PC-9 (cell line): ENCODE data around the gene NANOS3. TPM values are rescaled to one million over a fixed set of nuclear protein-coding genes. Genes with fewer than 3 reads are reported as not detected.
"Not testable (repeated sequence)": the region's sequence is repeated elsewhere in the genome, so short reads cannot be mapped to it uniquely, and the experiment has no call there.

ENCODE experiments used
- BruUV-seq: library from RNA; stranded (reverse); fragments of 400-500 nt; replicated peaks from 2 replicates; lab custom pipeline; 2021; lab: Mats Ljungman, UMichigan
- CTCF ChIA-PET: fragments of 300-600 bp; sonication (Branson Sonifier 250); formaldehyde crosslinking; loops from one replicate; lab custom pipeline; 2022; ENCODE audit warnings: antibody characterized with exemption; lab: Charles Lee
- POLR2A ChIA-PET: fragments of 300-600 bp; sonication (Branson Sonifier 250); formaldehyde crosslinking; loops from one replicate; lab custom pipeline; 2022; ENCODE audit warnings: antibody characterized with exemption; ENCODE audit not compliant: unreplicated experiment; lab: Charles Lee
- DNase-seq, 2 experiments: peaks; one replicate each; pipeline versions ENCODE4 v3.0.0 to v3.0.0-alpha.2; 2015 to 2022; ENCODE audit warnings: mixed read lengths in 1 of 2
- H2AFZ ChIP-seq: fragments of 200-600 bp; sonication (generic); 2 replicates; pipeline ENCODE4 v1.8.1; 2017; ENCODE audit warnings: antibody characterized with exemption
- H3F3A ChIP-seq: fragments of 200-600 bp; sonication (generic); 2 replicates; pipeline ENCODE4 v1.8.1; 2017; ENCODE audit warnings: antibody characterized with exemption, mild to moderate bottlenecking, low read depth; ENCODE audit not compliant: insufficient read depth
- H3K27ac ChIP-seq: fragments of 200-600 bp; sonication (generic); 2 replicates; pipeline ENCODE4 v1.6.1; 2016; ENCODE audit warnings: mixed run types
- H3K27me3 ChIP-seq: fragments of 200-600 bp; sonication (generic); 2 replicates; pipeline ENCODE4 v1.6.1; 2016; ENCODE audit warnings: low read depth, mixed run types; ENCODE audit not compliant: insufficient read depth
- H3K36me3 ChIP-seq: fragments of 200-600 bp; sonication (generic); 2 replicates; pipeline ENCODE4 v1.6.1; 2016; ENCODE audit warnings: low read depth, mixed run types
- H3K4me1 ChIP-seq: fragments of 200-600 bp; sonication (generic); replicated peaks from 2 replicates; pipeline ENCODE4 v1.6.1; 2016; ENCODE audit warnings: mixed run types; ENCODE audit not compliant: insufficient read depth
- H3K4me2 ChIP-seq: fragments of 200-600 bp; sonication (generic); 2 replicates; pipeline ENCODE4 v1.6.1; 2017; ENCODE audit warnings: mixed run types
- H3K4me3 ChIP-seq: fragments of 200-600 bp; sonication (generic); 2 replicates; pipeline ENCODE4 v1.6.1; 2016; ENCODE audit warnings: mixed run types
- H3K79me2 ChIP-seq: fragments of 200-600 bp; sonication (generic); 2 replicates; pipeline ENCODE4 v1.6.1; 2017; ENCODE audit warnings: low read depth, mixed run types
- H3K9me2 ChIP-seq: fragments of 200-600 bp; sonication (generic); 2 replicates; pipeline ENCODE4 v1.8.1; 2017; ENCODE audit warnings: mild to moderate bottlenecking; ENCODE audit not compliant: insufficient read depth
- H3K9me3 ChIP-seq: fragments of 200-600 bp; sonication (generic); 2 replicates; pipeline ENCODE4 v1.8.1; 2016; ENCODE audit warnings: low read depth; ENCODE audit not compliant: insufficient read depth
- H4K20me1 ChIP-seq: fragments of 200-600 bp; sonication (generic); 2 replicates; pipeline ENCODE4 v1.8.1; 2017; ENCODE audit not compliant: insufficient read depth
- CTCF ChIP-seq: fragments of 200-600 bp; sonication (generic); conservative IDR thresholded peaks from 2 replicates; pipeline ENCODE4 v1.6.1; 2017; ENCODE audit warnings: mixed run types, antibody characterized with exemption, mild to moderate bottlenecking, moderate library complexity
- EZH2 ChIP-seq: fragments of 200-600 bp; sonication (generic); IDR thresholded peaks from 2 replicates; pipeline ENCODE4 v1.8.0; 2017; ENCODE audit warnings: antibody characterized with exemption, low read depth
- intact Hi-C: fragments of 100-400 bp; cut with micrococcal nuclease; formaldehyde crosslinking; loops from one replicate; pipeline ENCODE4 v1.10.0; 2022; ENCODE audit not compliant: unreplicated experiment
- total RNA-seq: library from RNA; stranded (reverse); gene quantifications from 2 replicates; pipeline ENCODE4 v1.2.3, GENCODE V29; 2021

NANOS3 gene
- total RNA-seq, 1 experiment from 2014 or later = 2.1 TPM

GRCh38 chr19:13849991-13850909, 26.7 kb upstream of the NANOS3 start:
- Histone ChIP-seq H3K79me2 (0 out of 2 replicates have a peak, but pooled peaks cover 5% of the 10 kb centered on the region), H3K4me1 (peaks cover 75% of the 10 kb centered on the region), H4K20me1 (no peaks in the 10 kb centered on the region), H3K27me3 (no peaks in the 10 kb centered on the region), H3K4me3 (peak overlapping the region; percentile 56), H3K4me2 (peak overlapping the region; percentile 80), H2AFZ (no peak overlapping the region; the same call in 1 of the 2 replicates), H3K36me3 (no peaks in the 10 kb centered on the region), H3K27ac (peak overlapping the region; percentile 97), H3K9me2 (no peaks in the 10 kb centered on the region), H3K9me3 (no peaks in the 10 kb centered on the region), H3F3A (peaks cover 83% of the 10 kb centered on the region)
- POLR2A ChIA-PET = interaction anchor here (0.6 to 3.5 kb wide), 5 partner anchors 8 to 63 kb away, joined by 4 to 39 read pairs (median 5); partner anchors contain the start of gene ZSWIM4
- DNase-seq = peak; percentile 49 to 87
- TF ChIP-seq CTCF (no peak; the same call in 1 of the 2 replicates), EZH2 (no peak)
- CTCF ChIA-PET = interaction anchor here (0.5 kb wide), 1 partner anchor 383 kb away, joined by 10 read pairs; no protein-coding TSS in a partner anchor
- intact Hi-C loops = loop anchor here (5.0 to 10.0 kb wide), 3 partner anchors 678 to 1065 kb away; partner anchors contain the start of genes IER2 and STX10
- BruUV-seq = TSS peak; percentile 60

DNA sequence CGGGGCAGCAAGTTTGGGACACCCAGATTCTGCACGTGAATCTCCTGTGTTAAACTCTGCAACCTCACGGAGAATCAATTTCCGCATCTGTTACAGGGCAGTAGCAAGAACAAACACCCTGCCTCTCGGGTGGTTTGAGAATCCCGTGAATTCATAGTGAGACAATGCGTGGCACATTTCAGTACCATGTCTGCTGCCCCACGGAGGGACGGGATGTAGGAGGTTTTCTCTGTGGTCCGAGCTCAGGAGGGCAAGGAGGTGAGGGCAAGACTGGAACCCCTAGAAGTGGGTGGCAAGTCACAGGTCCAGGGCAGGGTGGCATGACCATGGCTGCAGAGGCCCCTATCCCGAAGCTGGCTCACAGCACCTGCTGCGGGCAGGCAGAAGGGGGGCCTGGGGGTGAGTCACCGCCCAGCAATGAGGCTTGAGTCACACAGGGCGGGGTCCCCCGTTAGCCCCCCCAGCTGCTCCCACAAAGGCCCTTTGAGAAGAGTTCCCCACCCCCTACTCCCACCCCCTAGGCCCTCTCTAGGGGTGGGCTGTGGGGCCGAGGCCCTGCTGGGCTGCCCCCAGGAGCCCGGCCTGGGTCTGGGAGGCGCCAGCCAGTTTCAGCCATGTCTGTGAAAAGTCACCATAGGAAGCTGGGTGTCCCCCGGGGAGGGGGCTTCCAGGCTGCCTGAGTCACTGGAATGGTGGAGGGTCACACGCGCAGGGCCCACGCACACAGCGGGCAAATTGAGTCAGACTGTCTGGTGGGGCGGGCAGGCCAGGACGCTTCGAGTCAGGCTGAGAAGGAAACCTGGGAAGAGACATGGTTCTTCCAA, 25.8 kb upstream of the NANOS3 start:
- H3K9me2 ChIP-seq = no peaks in the 10 kb centered on the region
- H2AFZ ChIP-seq = peak overlapping the region; percentile 67
- H4K20me1 ChIP-seq = no peaks in the 10 kb centered on the region
- H3K4me2 ChIP-seq = peak overlapping the region; percentile 80
- peaks cover 68% of the 10 kb centered on the region for H3K4me1 ChIP-seq
- CTCF ChIA-PET = interaction anchor here (0.5 to 1.4 kb wide), 2 partner anchors 11 to 384 kb away, joined by 5 to 10 read pairs; no protein-coding TSS in a partner anchor
- DNase-seq = peak; percentile 96
- 0 out of 2 replicates have a peak, but pooled peaks cover 5% of the 10 kb centered on the region for H3K79me2 ChIP-seq
- no peaks in the 10 kb centered on the region for H3K27me3 ChIP-seq
- POLR2A ChIA-PET = interaction anchor here (0.6 to 3.5 kb wide), 6 partner anchors 9 to 712 kb away, joined by 4 to 39 read pairs (median 6); no protein-coding TSS in a partner anchor
- intact Hi-C loops = loop anchor here (1.0 to 5.0 kb wide), 4 partner anchors 8 to 699 kb away; partner anchors contain the start of genes IER2 and STX10
- H3K27ac ChIP-seq = peak overlapping the region; percentile 97
- peak overlapping the region; percentile 56 for H3K4me3 ChIP-seq
- peaks cover 83% of the 10 kb centered on the region for H3F3A ChIP-seq
- H3K9me3 ChIP-seq = no peaks in the 10 kb centered on the region
- BruUV-seq = TSS peak; percentile 2
- TF ChIP-seq CTCF (0 out of 2 replicates have a peak, but pooled peaks have one; percentile 18), EZH2 (no peak)
- H3K36me3 ChIP-seq = no peaks in the 10 kb centered on the region

DNA sequence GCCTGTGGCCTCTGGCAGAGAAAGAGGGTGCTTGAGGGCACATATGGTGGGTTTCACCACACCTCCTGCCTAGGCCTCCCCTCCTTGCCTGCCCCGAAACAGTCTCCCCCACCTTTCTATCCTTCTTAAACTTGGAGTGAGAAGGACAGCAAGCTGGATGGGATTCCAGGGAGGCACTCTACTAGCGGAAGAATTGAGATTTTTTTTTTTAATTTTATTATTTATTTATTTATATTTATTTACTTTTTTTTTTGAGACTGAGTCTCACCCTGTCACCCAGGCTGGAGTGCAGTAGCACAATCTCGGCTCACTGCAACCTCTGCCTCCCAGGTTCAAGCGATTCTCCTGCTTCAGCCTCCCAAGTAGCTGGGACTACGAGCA, 25.2 kb upstream of the NANOS3 start:
- H3K9me2 ChIP-seq, H4K20me1 ChIP-seq, H3K79me2 ChIP-seq, DNase-seq, H3K27me3 ChIP-seq, H3K9me3 ChIP-seq, H3K36me3 ChIP-seq: not testable (repeated sequence)
- intact Hi-C loops = loop anchor here (1.0 to 5.0 kb wide), 4 partner anchors 8 to 699 kb away; partner anchors contain the start of genes IER2 and STX10
- peak overlapping the region; percentile 43; the same call in 1 of the 2 replicates for H3K4me3 ChIP-seq
- TSS peak; percentile 41 for BruUV-seq
- H3K4me1 ChIP-seq = peaks cover 62% of the 10 kb centered on the region
- peak overlapping the region; percentile 97 for H3K27ac ChIP-seq
- H3K4me2 ChIP-seq = peak overlapping the region; percentile 80
- POLR2A ChIA-PET = interaction anchor here (0.6 to 3.5 kb wide), 9 partner anchors 8 to 712 kb away, joined by 3 to 39 read pairs (median 6); partner anchors contain the start of gene ZSWIM4
- peaks cover 82% of the 10 kb centered on the region for H3F3A ChIP-seq
- peak overlapping the region; percentile 67; the same call in 1 of the 2 replicates for H2AFZ ChIP-seq
- CTCF ChIA-PET = interaction anchor here (1.4 kb wide), 1 partner anchor 11 kb away, joined by 5 read pairs; no protein-coding TSS in a partner anchor

GRCh38 chr19:13852171-13852707, 24.7 kb upstream of the NANOS3 start:
- intact Hi-C loops = loop anchor here (5.0 kb wide), 2 partner anchors 680 to 700 kb away; partner anchors contain the start of genes IER2 and STX10
- Histone ChIP-seq H3K27ac (peak overlapping the region; percentile 97), H3F3A (peaks cover 82% of the 10 kb centered on the region), H3K4me1 (peaks cover 57% of the 10 kb centered on the region), H3K4me2 (peak overlapping the region; percentile 80)
- ChIA-PET POLR2A (interaction anchor here (0.6 to 3.5 kb wide), 9 partner anchors 9 to 209 kb away, joined by 3 to 39 read pairs (median 6); partner anchors contain the start of gene ZSWIM4), CTCF (interaction anchor here (1.4 kb wide), 1 partner anchor 10 kb away, joined by 5 read pairs; no protein-coding TSS in a partner anchor)
- BruUV-seq, H3K36me3 ChIP-seq, H3K9me2 ChIP-seq, H4K20me1 ChIP-seq, H3K79me2 ChIP-seq, H2AFZ ChIP-seq, H3K9me3 ChIP-seq, H3K4me3 ChIP-seq, H3K27me3 ChIP-seq: not testable (repeated sequence)
- DNase-seq = peak; percentile 45 to 60
